Testis (tissue), 3 donors: ENCODE results near the gene DCUN1D1. TPM values are rescaled to one million over a fixed set of nuclear protein-coding genes. Genes with fewer than 3 reads are reported as not detected.

Source experiments
- DNase-seq: peaks from one replicate; pipeline ENCODE4 v3.0.0-alpha.2; 2019
- H3K27ac ChIP-seq, 2 donors: fragments of 200-600 bp; sonication (generic); one replicate each; pipeline ENCODE4 v1.5.1; 2019
- H3K27me3 ChIP-seq: fragments of 200-600 bp; sonication (generic); one replicate; pipeline ENCODE4 v1.5.1; 2019
- H3K36me3 ChIP-seq: fragments of 200-600 bp; sonication (generic); one replicate; pipeline ENCODE4 v1.5.1; 2017; ENCODE audit warnings: low read depth; ENCODE audit errors: missing control alignments
- H3K4me1 ChIP-seq: fragments of 200-600 bp; sonication (generic); one replicate; pipeline ENCODE4 v1.5.1; 2019
- H3K4me3 ChIP-seq, 2 donors: fragments of 200-600 bp; sonication (generic); one replicate each; pipeline ENCODE4 v1.5.1; 2017 to 2019
- H3K9me3 ChIP-seq: fragments of 200-600 bp; sonication (generic); one replicate; pipeline ENCODE4 v1.5.1; 2017
- POLR2A ChIP-seq: fragments of 450-650 bp; IDR thresholded peaks from one replicate; pipeline ENCODE4 v1.6.1; 2017; ENCODE audit warnings: antibody characterized with exemption, mild to moderate bottlenecking, moderate library complexity
- WGBS, 2 donors: methylation state at CpG; one replicate each; pipeline ENCODE4 v1.1.5; 2018; 5-methylcytosine and 5-hydroxymethylcytosine counted together
- intact Hi-C: fragments of 100-400 bp; cut with DNase I; formaldehyde crosslinking; loops from one replicate; pipeline ENCODE4 v1.15.1; 2023; ENCODE audit warnings: low total_unique reads
- polyA plus RNA-seq: library from polyadenylated mRNA; stranded (reverse); fragments of 350-450 nt; fragmentation: Illumina TruSeq; extraction: RNeasy Lipid Tissue Mini Kit (QIAGEN cat#74804); gene quantifications from one replicate; pipeline ENCODE4 v1.2.3, GENCODE V29; 2014; ENCODE audit warnings: low read depth, low replicate concordance; ENCODE audit not compliant: insufficient read depth
- total RNA-seq, 2 donors: library from RNA; depleted of rRNA; stranded (reverse); fragments of >200 nt; gene quantifications; one replicate each; pipeline ENCODE4 v1.2.3, GENCODE V29; 2016
- TF ChIP-seq, protein P1 (sequence below), 3 experiments: fragments of 450-650 bp in 2 of 3; fragments of 200-600 bp in 1 of 3; sonication (generic) in 1 of 3; IDR thresholded peaks; one replicate each; pipeline ENCODE4 v1.5.1; 2016 to 2019; ENCODE audit warnings: antibody characterized with exemption in 3 of 3, mild to moderate bottlenecking in 2 of 3, moderate library complexity in 1 of 3

Gene DCUN1D1
- total and polyA plus RNA-seq, 3 donors from 2014 or later: 72.8 to 346 (median 270) TPM

DNA sequence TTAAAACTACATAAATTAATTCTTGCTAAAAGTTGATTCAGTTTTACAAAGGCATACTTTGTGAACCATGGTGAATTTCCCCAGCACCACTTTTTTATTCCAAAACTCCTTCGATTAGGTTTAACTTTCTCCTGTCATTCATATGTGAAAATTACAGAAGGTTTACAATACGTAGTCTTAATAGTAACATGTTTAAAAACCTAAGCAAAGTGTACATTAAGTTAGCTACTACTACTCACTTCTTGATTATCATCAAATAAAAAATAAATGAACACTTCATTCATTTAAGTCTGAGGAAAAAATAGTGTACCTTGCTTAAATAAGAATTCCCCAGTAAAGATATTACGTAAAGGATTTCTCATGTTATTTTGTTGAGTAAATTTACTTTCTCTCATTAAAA lies 38.6 kb downstream of the DCUN1D1 start:
- no peaks in the 10 kb centered on the region for H3K9me3 ChIP-seq
- 95 to 97% methylated on average over 3 of the region's 3 CpGs for WGBS, 2 donors
- intact Hi-C loops: no loop called here
- no peak for DNase-seq
- TF ChIP-seq POLR2A: no peak
- TF ChIP-seq, protein P1, sequence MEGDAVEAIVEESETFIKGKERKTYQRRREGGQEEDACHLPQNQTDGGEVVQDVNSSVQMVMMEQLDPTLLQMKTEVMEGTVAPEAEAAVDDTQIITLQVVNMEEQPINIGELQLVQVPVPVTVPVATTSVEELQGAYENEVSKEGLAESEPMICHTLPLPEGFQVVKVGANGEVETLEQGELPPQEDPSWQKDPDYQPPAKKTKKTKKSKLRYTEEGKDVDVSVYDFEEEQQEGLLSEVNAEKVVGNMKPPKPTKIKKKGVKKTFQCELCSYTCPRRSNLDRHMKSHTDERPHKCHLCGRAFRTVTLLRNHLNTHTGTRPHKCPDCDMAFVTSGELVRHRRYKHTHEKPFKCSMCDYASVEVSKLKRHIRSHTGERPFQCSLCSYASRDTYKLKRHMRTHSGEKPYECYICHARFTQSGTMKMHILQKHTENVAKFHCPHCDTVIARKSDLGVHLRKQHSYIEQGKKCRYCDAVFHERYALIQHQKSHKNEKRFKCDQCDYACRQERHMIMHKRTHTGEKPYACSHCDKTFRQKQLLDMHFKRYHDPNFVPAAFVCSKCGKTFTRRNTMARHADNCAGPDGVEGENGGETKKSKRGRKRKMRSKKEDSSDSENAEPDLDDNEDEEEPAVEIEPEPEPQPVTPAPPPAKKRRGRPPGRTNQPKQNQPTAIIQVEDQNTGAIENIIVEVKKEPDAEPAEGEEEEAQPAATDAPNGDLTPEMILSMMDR (IDR thresholded peaks at IDR 0.05): no peak
- H3K4me3 ChIP-seq: no peak overlapping the region
- H3K4me1 ChIP-seq: no peaks in the 10 kb centered on the region
- H3K27me3 ChIP-seq: no peaks in the 10 kb centered on the region
- no peak overlapping the region for H3K27ac ChIP-seq
- no peaks in the 10 kb centered on the region for H3K36me3 ChIP-seq

GRCh38 chr3:182940266-182940808 lies 40.0 kb downstream of the DCUN1D1 start:
- TF ChIP-seq POLR2A: no peak
- TF ChIP-seq, protein P1 (IDR thresholded peaks at IDR 0.05): no peak
- Histone ChIP-seq H3K4me3 (no peak overlapping the region), H3K9me3 (no peaks in the 10 kb centered on the region), H3K27me3 (no peaks in the 10 kb centered on the region), H3K27ac (no peak overlapping the region), H3K4me1 (no peaks in the 10 kb centered on the region), H3K36me3 (no peaks in the 10 kb centered on the region)
- intact Hi-C loops: no loop called here
- no peak for DNase-seq
- 87 to 91% methylated on average over 4 of the region's 4 CpGs for WGBS, 2 donors

DNA sequence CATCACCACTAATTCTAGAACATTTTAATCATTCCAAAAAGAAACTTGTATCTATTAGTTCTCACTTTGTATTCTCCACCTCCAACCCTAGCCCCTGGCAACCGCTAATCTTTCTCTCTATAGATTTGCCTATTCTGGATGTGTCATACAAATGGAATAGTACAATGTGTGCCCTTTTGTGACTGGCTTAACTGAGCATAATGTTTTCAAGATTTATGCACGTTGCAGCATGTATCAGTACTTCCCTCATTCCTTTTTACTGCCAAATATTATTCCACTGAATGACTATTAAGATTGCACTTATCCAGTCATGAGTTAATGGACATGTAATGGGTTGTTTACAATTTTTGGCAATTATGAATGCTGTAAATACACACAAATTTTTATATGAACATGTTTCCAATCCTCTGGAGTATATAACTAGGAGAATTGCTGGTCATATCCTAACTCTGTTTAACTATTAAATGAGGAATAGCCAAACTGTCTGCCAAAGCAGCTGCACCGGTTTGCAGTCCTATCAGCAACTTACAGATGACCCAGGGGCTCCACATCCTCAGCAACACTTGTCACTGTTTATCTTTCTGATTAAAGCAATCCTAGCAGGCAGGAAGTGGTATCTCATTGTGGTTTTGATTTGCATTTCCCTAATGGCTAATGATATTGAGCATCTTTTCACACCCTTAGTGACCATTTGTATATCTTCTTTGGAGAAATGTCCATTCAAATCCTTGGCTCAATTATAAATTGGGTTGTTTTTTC lies 42.9 kb downstream of the DCUN1D1 start:
- WGBS, 2 donors: 58 to 60% methylated on average over 3 of the region's 3 CpGs
- TF ChIP-seq, protein P1 (IDR thresholded peaks at IDR 0.05): no peak
- no peak for TF ChIP-seq POLR2A
- intact Hi-C loops: no loop called here

GRCh38 chr3:182936918-182937285 lies 43.4 kb downstream of the DCUN1D1 start:
- no peaks in the 10 kb centered on the region for H3K27me3 ChIP-seq
- intact Hi-C loops: no loop called here

More for the DNA sequence above, 42.9 kb downstream of the DCUN1D1 start:
- H3K4me1 ChIP-seq: no peaks in the 10 kb centered on the region
- no peaks in the 10 kb centered on the region for H3K27me3 ChIP-seq
- no peak overlapping the region for H3K27ac ChIP-seq
- no peaks in the 10 kb centered on the region for H3K9me3 ChIP-seq
- no peaks in the 10 kb centered on the region for H3K36me3 ChIP-seq
- H3K4me3 ChIP-seq: no peak overlapping the region
- DNase-seq: no peak

More at GRCh38 chr3:182936918-182937285, 43.4 kb downstream of the DCUN1D1 start:
- DNase-seq: no peak
- TF ChIP-seq POLR2A: no peak
- TF ChIP-seq, protein P1 (IDR thresholded peaks at IDR 0.05): no peak
- WGBS, 2 donors: 62 to 94% methylated on average over 1 of the region's 1 CpG
- Histone ChIP-seq H3K27ac (no peak overlapping the region), H3K4me1 (no peaks in the 10 kb centered on the region), H3K4me3 (no peak overlapping the region), H3K36me3 (no peaks in the 10 kb centered on the region), H3K9me3 (no peaks in the 10 kb centered on the region)
